Cardiac muscle cell (in vitro differentiated cells and primary cell): ENCODE data around the gene MAST4. TPM values are rescaled to one million over a fixed set of nuclear protein-coding genes. Genes with fewer than 3 reads are reported as not detected.

ENCODE experiments used
- DNase-seq, 2 donors: peaks; one replicate each; pipeline versions ENCODE4 v3.0.0 to v3.0.0-alpha.2; 2010 to 2017; ENCODE audit warnings: low read depth in 1 of 2, low spot score in 1 of 2
- H3K27ac ChIP-seq: fragments of 200-600 bp; sonication (generic); 2 replicates; pipeline ENCODE4 v1.5.1; 2016
- H3K27me3 ChIP-seq: fragments of 200-600 bp; sonication (generic); 2 replicates; pipeline ENCODE4 v1.6.0; 2016; ENCODE audit warnings: control low read depth
- H3K36me3 ChIP-seq: fragments of 200-600 bp; sonication (generic); 2 replicates; pipeline ENCODE4 v1.5.1; 2016; ENCODE audit warnings: control low read depth
- H3K4me1 ChIP-seq: fragments of 200-600 bp; sonication (generic); 2 replicates; pipeline ENCODE4 v1.8.1; 2017; ENCODE audit warnings: low read depth, mild to moderate bottlenecking, mixed run types
- H3K4me3 ChIP-seq: fragments of 200-600 bp; sonication (generic); 2 replicates; pipeline ENCODE4 v1.5.1; 2016; ENCODE audit warnings: mild to moderate bottlenecking
- H3K9me3 ChIP-seq: fragments of 200-600 bp; sonication (generic); 2 replicates; pipeline ENCODE4 v1.5.1; 2017; ENCODE audit warnings: low read depth, mild to moderate bottlenecking, control low read depth
- polyA plus RNA-seq: library from polyadenylated mRNA; unstranded; fragments of >200 nt; fragmentation: Nextera tagmentation; extraction: Ambion mirVana; gene quantifications from 2 replicates; pipeline ENCODE4 v1.2.1, GENCODE V29; 2016
- total RNA-seq: library from RNA; depleted of rRNA; stranded (reverse); fragments of >200 nt; gene quantifications from 2 replicates; pipeline ENCODE4 v1.2.3, GENCODE V29; 2016
- TF ChIP-seq, protein P1 (sequence below): IDR thresholded peaks from 2 replicates; pipeline ENCODE4 v1.5.1; 2012; ENCODE audit warnings: low read depth, mild to moderate bottlenecking, low read length

MAST4 gene
- total and polyA plus RNA-seq, 2 experiments from 2014 or later, result 33.1 to 58.0 TPM

GRCh38 chr5:66779528-66779927 is 183.3 kb downstream of the MAST4 start:
- DNase-seq, result no peak
- H3K27ac ChIP-seq, result no peak overlapping the region
- H3K9me3 ChIP-seq, result no peaks in the 10 kb centered on the region
- H3K4me1 ChIP-seq, result no peaks in the 10 kb centered on the region
- TF ChIP-seq, protein P1, sequence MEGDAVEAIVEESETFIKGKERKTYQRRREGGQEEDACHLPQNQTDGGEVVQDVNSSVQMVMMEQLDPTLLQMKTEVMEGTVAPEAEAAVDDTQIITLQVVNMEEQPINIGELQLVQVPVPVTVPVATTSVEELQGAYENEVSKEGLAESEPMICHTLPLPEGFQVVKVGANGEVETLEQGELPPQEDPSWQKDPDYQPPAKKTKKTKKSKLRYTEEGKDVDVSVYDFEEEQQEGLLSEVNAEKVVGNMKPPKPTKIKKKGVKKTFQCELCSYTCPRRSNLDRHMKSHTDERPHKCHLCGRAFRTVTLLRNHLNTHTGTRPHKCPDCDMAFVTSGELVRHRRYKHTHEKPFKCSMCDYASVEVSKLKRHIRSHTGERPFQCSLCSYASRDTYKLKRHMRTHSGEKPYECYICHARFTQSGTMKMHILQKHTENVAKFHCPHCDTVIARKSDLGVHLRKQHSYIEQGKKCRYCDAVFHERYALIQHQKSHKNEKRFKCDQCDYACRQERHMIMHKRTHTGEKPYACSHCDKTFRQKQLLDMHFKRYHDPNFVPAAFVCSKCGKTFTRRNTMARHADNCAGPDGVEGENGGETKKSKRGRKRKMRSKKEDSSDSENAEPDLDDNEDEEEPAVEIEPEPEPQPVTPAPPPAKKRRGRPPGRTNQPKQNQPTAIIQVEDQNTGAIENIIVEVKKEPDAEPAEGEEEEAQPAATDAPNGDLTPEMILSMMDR, result no peak
- no peaks in the 10 kb centered on the region for H3K36me3 ChIP-seq
- H3K27me3 ChIP-seq, result no peaks in the 10 kb centered on the region
- H3K4me3 ChIP-seq, result no peak overlapping the region

GRCh38 chr5:66788556-66788955 is 192.4 kb downstream of the MAST4 start:
- no peaks in the 10 kb centered on the region for H3K4me1 ChIP-seq
- no peak for DNase-seq
- H3K4me3 ChIP-seq, result no peak overlapping the region
- no peak overlapping the region for H3K27ac ChIP-seq
- no peaks in the 10 kb centered on the region for H3K9me3 ChIP-seq
- H3K27me3 ChIP-seq, result no peaks in the 10 kb centered on the region
- TF ChIP-seq, protein P1, result no peak
- H3K36me3 ChIP-seq, result no peaks in the 10 kb centered on the region

GRCh38 chr5:66789434-66789833 is 193.2 kb downstream of the MAST4 start:
- no peaks in the 10 kb centered on the region for H3K4me1 ChIP-seq
- no peaks in the 10 kb centered on the region for H3K36me3 ChIP-seq
- no peak for DNase-seq
- H3K4me3 ChIP-seq, result no peak overlapping the region
- TF ChIP-seq, protein P1, result no peak
- H3K27me3 ChIP-seq, result no peaks in the 10 kb centered on the region
- H3K9me3 ChIP-seq, result no peaks in the 10 kb centered on the region
- H3K27ac ChIP-seq, result no peak overlapping the region

DNA sequence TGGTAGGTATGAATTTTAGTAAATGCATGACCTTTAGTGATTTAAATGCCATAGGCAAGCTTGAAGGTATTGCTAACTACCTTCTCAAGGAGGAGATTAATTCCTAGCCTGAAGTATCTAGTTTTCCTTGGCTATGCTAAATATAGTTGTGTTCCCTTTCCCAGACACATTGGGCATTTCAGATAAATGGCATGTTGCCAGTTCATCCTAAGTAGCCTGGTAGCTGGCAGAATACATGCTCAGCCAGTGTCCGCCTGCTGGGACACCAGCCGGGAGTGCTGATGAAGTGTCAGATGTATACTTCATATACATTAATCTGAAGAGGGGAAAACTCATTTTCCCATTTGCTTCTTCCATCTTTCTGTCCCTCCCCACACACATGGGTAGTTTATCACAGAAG is 196.9 kb downstream of the MAST4 start:
- H3K27ac ChIP-seq, result no peak overlapping the region
- no peaks in the 10 kb centered on the region for H3K36me3 ChIP-seq
- H3K27me3 ChIP-seq, result no peaks in the 10 kb centered on the region
- no peak for DNase-seq
- TF ChIP-seq, protein P1, result no peak
- H3K9me3 ChIP-seq, result no peaks in the 10 kb centered on the region
- H3K4me3 ChIP-seq, result no peak overlapping the region
- H3K4me1 ChIP-seq, result no peaks in the 10 kb centered on the region

GRCh38 chr5:66795682-66796081 is 199.5 kb downstream of the MAST4 start:
- H3K27ac ChIP-seq, result no peak overlapping the region
- no peaks in the 10 kb centered on the region for H3K27me3 ChIP-seq
- TF ChIP-seq, protein P1, result no peak
- no peak overlapping the region for H3K4me3 ChIP-seq
- H3K9me3 ChIP-seq, result no peaks in the 10 kb centered on the region
- no peak for DNase-seq
- H3K4me1 ChIP-seq, result no peaks in the 10 kb centered on the region
- no peaks in the 10 kb centered on the region for H3K36me3 ChIP-seq
